ENCODE results near the gene GAK.

Gene GAK

GRCh38 chr4:825063-825970 lies 106.8 kb downstream of the GAK start:
- no peak overlapping the region for H3K4me3 ChIP-seq (ENCODE audit: low read depth, low read length)
- DNase-seq (ENCODE audit: low read depth) = no peak
- TF ChIP-seq, protein P1, sequence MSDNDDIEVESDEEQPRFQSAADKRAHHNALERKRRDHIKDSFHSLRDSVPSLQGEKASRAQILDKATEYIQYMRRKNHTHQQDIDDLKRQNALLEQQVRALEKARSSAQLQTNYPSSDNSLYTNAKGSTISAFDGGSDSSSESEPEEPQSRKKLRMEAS (IDR thresholded peaks at IDR 0.05; ENCODE audit: low read depth, low read length) = no peak
- TF ChIP-seq POLR2A (IDR thresholded peaks at IDR 0.05; ENCODE audit: extremely low read depth, insufficient read length) = no peak
- TF ChIP-seq, protein P2, sequence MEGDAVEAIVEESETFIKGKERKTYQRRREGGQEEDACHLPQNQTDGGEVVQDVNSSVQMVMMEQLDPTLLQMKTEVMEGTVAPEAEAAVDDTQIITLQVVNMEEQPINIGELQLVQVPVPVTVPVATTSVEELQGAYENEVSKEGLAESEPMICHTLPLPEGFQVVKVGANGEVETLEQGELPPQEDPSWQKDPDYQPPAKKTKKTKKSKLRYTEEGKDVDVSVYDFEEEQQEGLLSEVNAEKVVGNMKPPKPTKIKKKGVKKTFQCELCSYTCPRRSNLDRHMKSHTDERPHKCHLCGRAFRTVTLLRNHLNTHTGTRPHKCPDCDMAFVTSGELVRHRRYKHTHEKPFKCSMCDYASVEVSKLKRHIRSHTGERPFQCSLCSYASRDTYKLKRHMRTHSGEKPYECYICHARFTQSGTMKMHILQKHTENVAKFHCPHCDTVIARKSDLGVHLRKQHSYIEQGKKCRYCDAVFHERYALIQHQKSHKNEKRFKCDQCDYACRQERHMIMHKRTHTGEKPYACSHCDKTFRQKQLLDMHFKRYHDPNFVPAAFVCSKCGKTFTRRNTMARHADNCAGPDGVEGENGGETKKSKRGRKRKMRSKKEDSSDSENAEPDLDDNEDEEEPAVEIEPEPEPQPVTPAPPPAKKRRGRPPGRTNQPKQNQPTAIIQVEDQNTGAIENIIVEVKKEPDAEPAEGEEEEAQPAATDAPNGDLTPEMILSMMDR (IDR thresholded peaks at IDR 0.05; ENCODE audit: low read depth, low read length) = no peak
- no peak for TF ChIP-seq MYC (IDR thresholded peaks at IDR 0.05; ENCODE audit: low read depth, low read length)

- no peak for DNase-seq (ENCODE audit: low read depth)
- TF ChIP-seq POLR2A (IDR thresholded peaks at IDR 0.05; ENCODE audit: extremely low read depth, insufficient read length) (no peak), MYC (IDR thresholded peaks at IDR 0.05; ENCODE audit: low read depth, low read length) (no peak)
- TF ChIP-seq, protein P1 (IDR thresholded peaks at IDR 0.05; ENCODE audit: low read depth, low read length) = no peak
- TF ChIP-seq, protein P2 (IDR thresholded peaks at IDR 0.05; ENCODE audit: low read depth, low read length) = no peak
- no peak overlapping the region for H3K4me3 ChIP-seq (ENCODE audit: low read depth, low read length)
Measured at GRCh38 chr4:824461-825062, 107.6 kb downstream of the GAK start.

DNA sequence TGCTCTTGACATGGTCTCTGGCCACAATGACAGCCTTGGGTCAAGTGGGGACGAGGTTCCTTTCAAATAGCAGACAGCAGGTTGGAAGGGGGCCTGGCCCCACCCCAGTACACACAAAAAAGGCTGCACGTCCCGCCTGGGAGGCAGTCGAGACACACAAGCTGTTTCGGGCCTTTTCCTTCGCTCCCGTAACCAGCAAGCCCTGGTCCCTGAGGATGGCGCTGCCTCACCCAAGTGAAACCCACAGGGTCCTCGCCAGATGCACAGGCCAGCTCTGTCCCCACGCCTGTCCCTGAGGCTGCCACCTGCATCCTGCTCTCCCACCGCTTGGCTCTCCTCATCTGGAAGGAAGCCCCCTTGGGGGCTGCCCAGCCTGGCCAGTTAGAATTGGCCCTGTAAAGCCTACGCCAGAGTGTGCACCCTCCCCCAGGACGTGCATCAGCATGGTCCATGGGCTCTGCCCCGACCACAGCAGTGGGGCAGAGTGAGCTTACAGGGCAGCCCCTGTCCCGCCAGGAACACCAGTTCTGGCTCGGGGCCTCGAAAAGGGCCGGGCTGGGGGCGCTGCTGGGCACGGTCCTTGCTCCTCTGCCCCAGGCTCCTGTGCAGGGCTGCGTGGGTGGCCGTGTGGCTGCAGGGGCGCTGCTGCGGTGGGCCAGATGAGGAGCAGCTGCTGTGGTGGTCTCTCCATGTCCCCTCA lies 108.2 kb downstream of the GAK start:
- TF ChIP-seq MYC (IDR thresholded peaks at IDR 0.05; ENCODE audit: low read depth, low read length) (no peak), POLR2A (IDR thresholded peaks at IDR 0.05; ENCODE audit: extremely low read depth, insufficient read length) (no peak)
- TF ChIP-seq, protein P1 (IDR thresholded peaks at IDR 0.05; ENCODE audit: low read depth, low read length) = no peak
- TF ChIP-seq, protein P2 (IDR thresholded peaks at IDR 0.05; ENCODE audit: low read depth, low read length) = no peak
- no peak for DNase-seq (ENCODE audit: low read depth)
- H3K4me3 ChIP-seq (ENCODE audit: low read depth, low read length) = no peak overlapping the region

- no peak overlapping the region for H3K4me3 ChIP-seq (ENCODE audit: low read depth, low read length)
- no peak for TF ChIP-seq MYC (IDR thresholded peaks at IDR 0.05; ENCODE audit: low read depth, low read length)
- TF ChIP-seq, protein P1 (IDR thresholded peaks at IDR 0.05; ENCODE audit: low read depth, low read length) = no peak
- TF ChIP-seq POLR2A (IDR thresholded peaks at IDR 0.05; ENCODE audit: extremely low read depth, insufficient read length) = no peak
- TF ChIP-seq, protein P2 (IDR thresholded peaks at IDR 0.05; ENCODE audit: low read depth, low read length) = no peak
Measured at GRCh38 chr4:823176-823760, 108.8 kb downstream of the GAK start.

GRCh38 chr4:822361-823175 lies 109.5 kb downstream of the GAK start:
- TF ChIP-seq MYC (IDR thresholded peaks at IDR 0.05; ENCODE audit: low read depth, low read length) (no peak), POLR2A (IDR thresholded peaks at IDR 0.05; ENCODE audit: extremely low read depth, insufficient read length) (no peak)
- TF ChIP-seq, protein P1 (IDR thresholded peaks at IDR 0.05; ENCODE audit: low read depth, low read length) = no peak
- TF ChIP-seq, protein P2 (IDR thresholded peaks at IDR 0.05; ENCODE audit: low read depth, low read length) = no peak
- no peak overlapping the region for H3K4me3 ChIP-seq (ENCODE audit: low read depth, low read length)
- no peak for DNase-seq (ENCODE audit: low read depth)

More at GRCh38 chr4:823176-823760, 108.8 kb downstream of the GAK start:
- no peak for DNase-seq (ENCODE audit: low read depth)

Data from NB4 (cell line).